HCT116 (cell line): ENCODE data around the gene DMXL1. TPM values are rescaled to one million over a fixed set of nuclear protein-coding genes. Genes with fewer than 3 reads are reported as not detected.

Experiments used
- ATAC-seq: fragments of 200-7000 bp; cut with Tn5 transposase; 2 replicates; pipeline ENCODE4 v1.9.1; 2020; ENCODE audit warnings: mild to moderate bottlenecking, moderate library complexity
- BruUV-seq: library from RNA; stranded (reverse); fragments of 400-500 nt; replicated peaks from 2 replicates; lab custom pipeline; 2021; lab: Mats Ljungman, UMichigan
- CTCF ChIA-PET: fragments of 300-600 bp; sonication (Branson Sonifier 250); formaldehyde crosslinking; loops from one replicate; lab custom pipeline; 2021; ENCODE audit warnings: antibody characterized with exemption; lab: Charles Lee
- POLR2A ChIA-PET: fragments of 300-600, 350-600 bp; sonication (Branson Sonifier 250); formaldehyde crosslinking; loops from one replicate; lab custom pipeline; 2021; ENCODE audit warnings: antibody characterized with exemption; lab: Charles Lee
- RAD21 ChIA-PET, 2 experiments: fragments of 300-600 bp; sonication (Branson Sonifier 250); formaldehyde crosslinking; loops; one replicate each; lab custom pipeline; 2023; ENCODE audit warnings: low total read pairs in 2 of 2; ENCODE audit not compliant: uncharacterized antibody in 2 of 2, unreplicated experiment in 2 of 2, low non-redundant PET in 1 of 2; lab: Charles Lee
- DNase-seq: peaks from one replicate; pipeline ENCODE4 v3.0.0-alpha.2; 2010; ENCODE audit warnings: low read depth, low spot score
- H2AFZ ChIP-seq: fragments of 200-600 bp; shearing (Covaris generic), sonication (generic); 2 replicates; pipeline ENCODE4 v1.6.1; 2017; ENCODE audit warnings: low read depth, mixed run types, mixed read lengths, antibody characterized with exemption, low read length; ENCODE audit not compliant: poor library complexity, severe bottlenecking
- H3K27ac ChIP-seq: 2 replicates; pipeline ENCODE4 v1.5.1; 2012; ENCODE audit warnings: low read depth, low read length
- H3K27me3 ChIP-seq: fragments of 200-600 bp; sonication (generic); 2 replicates; pipeline ENCODE4 v1.6.1; 2016; ENCODE audit warnings: mixed run types, low read length, mixed read lengths; ENCODE audit not compliant: insufficient read depth
- H3K36me3 ChIP-seq, 2 experiments: fragments of 200-500 bp in 1 of 2; fragments of 200-600 bp in 1 of 2; sonication (Bioruptor generic) in 1 of 2; sonication (generic) in 1 of 2; 2 replicates each; pipeline versions ENCODE4 v1.5.1 to v1.6.1; 2014 to 2016; ENCODE audit warnings: low read length in 2 of 2, inconsistent platforms in 1 of 2, mixed read lengths in 1 of 2, mixed run types in 1 of 2; ENCODE audit not compliant: insufficient read depth in 2 of 2, control insufficient read depth in 1 of 2
- H3K4me1 ChIP-seq, 2 experiments: fragments of 200-600 bp in 1 of 2; sonication (generic) in 1 of 2; 2 replicates each; pipeline versions ENCODE4 v1.5.1 to v1.6.1; 2012 to 2017; ENCODE audit warnings: low read length in 2 of 2, inconsistent platforms in 1 of 2, mild to moderate bottlenecking in 1 of 2, mixed read lengths in 1 of 2, mixed run types in 1 of 2, moderate library complexity in 1 of 2; ENCODE audit not compliant: insufficient read depth in 2 of 2, control insufficient read depth in 1 of 2
- H3K4me2 ChIP-seq: fragments of 200-600 bp; sonication (generic); 2 replicates; pipeline ENCODE4 v1.6.1; 2017; ENCODE audit warnings: mixed run types, low read length, mixed read lengths
- H3K4me3 ChIP-seq, 2 experiments: fragments of 200-600 bp in 1 of 2; sonication (generic) in 1 of 2; replicated peaks in 1 of 2; 2 replicates each; pipeline ENCODE4 v1.5.1; 2011 to 2016; ENCODE audit warnings: low read length in 2 of 2, control low read depth in 1 of 2, low read depth in 1 of 2, mild to moderate bottlenecking in 1 of 2, mixed read lengths in 1 of 2, mixed run types in 1 of 2
- H3K79me2 ChIP-seq: fragments of 200-600 bp; sonication (generic); 2 replicates; pipeline ENCODE4 v1.6.1; 2017; ENCODE audit warnings: mild to moderate bottlenecking, mixed run types, low read length, moderate library complexity, mixed read lengths; ENCODE audit not compliant: insufficient read depth
- H3K9ac ChIP-seq: fragments of 200-600 bp; sonication (generic); 2 replicates; pipeline ENCODE4 v1.6.1; 2016; ENCODE audit warnings: low read length, mixed read lengths
- H3K9me2 ChIP-seq: fragments of 200-600 bp; sonication (generic), shearing (Covaris generic); 2 replicates; pipeline ENCODE4 v1.6.1; 2017; ENCODE audit warnings: mixed run types, mild to moderate bottlenecking, moderate library complexity; ENCODE audit not compliant: insufficient read depth
- H3K9me3 ChIP-seq, 2 experiments: fragments of 200-500 bp in 1 of 2; fragments of 200-600 bp in 1 of 2; sonication (Bioruptor generic) in 1 of 2; sonication (generic) in 1 of 2; 2 replicates each; pipeline ENCODE4 v1.6.1; 2014 to 2017; ENCODE audit warnings: low read length in 2 of 2, mixed read lengths in 2 of 2, inconsistent platforms in 1 of 2, low read depth in 1 of 2, mild to moderate bottlenecking in 1 of 2, mixed run types in 1 of 2, moderate library complexity in 1 of 2; ENCODE audit not compliant: control insufficient read depth in 1 of 2, insufficient read depth in 1 of 2
- H4K20me1 ChIP-seq: fragments of 200-600 bp; sonication (generic), shearing (Covaris generic); 2 replicates; pipeline ENCODE4 v1.6.1; 2017; ENCODE audit warnings: mixed run types, mild to moderate bottlenecking, moderate library complexity; ENCODE audit not compliant: insufficient read depth
- CBX3 ChIP-seq: IDR thresholded peaks from 2 replicates; pipeline ENCODE4 v1.6.1; 2012; ENCODE audit warnings: low read depth
- CEBPB ChIP-seq: IDR thresholded peaks from 2 replicates; pipeline ENCODE4 v1.6.1; 2012; ENCODE audit warnings: low read depth
- EGR1 ChIP-seq: IDR thresholded peaks from 2 replicates; pipeline ENCODE4 v1.6.1; 2012; ENCODE audit warnings: low read depth
- ELF1 ChIP-seq: IDR thresholded peaks from 2 replicates; pipeline ENCODE4 v1.6.1; 2012; ENCODE audit warnings: low read depth, borderline replicate concordance
- JUND ChIP-seq: IDR thresholded peaks from 2 replicates; pipeline ENCODE4 v1.6.1; 2012
- MAX ChIP-seq: IDR thresholded peaks from 2 replicates; pipeline ENCODE4 v1.6.1; 2012
- POLR2A ChIP-seq: IDR thresholded peaks from 2 replicates; pipeline ENCODE4 v1.7.0; 2011; ENCODE audit warnings: borderline replicate concordance; ENCODE audit not compliant: insufficient read depth, insufficient read length; ENCODE audit errors: extremely low read depth
- POLR2AphosphoS5 ChIP-seq: IDR thresholded peaks from 2 replicates; pipeline ENCODE4 v1.6.1; 2011; ENCODE audit warnings: mild to moderate bottlenecking, low read depth, low read length, moderate library complexity
- RAD21 ChIP-seq: IDR thresholded peaks from 2 replicates; pipeline ENCODE4 v1.6.1; 2012; ENCODE audit warnings: low read depth, mild to moderate bottlenecking
- REST ChIP-seq: IDR thresholded peaks from 2 replicates; pipeline ENCODE4 v1.6.1; 2012; ENCODE audit warnings: low read depth
- SIN3A ChIP-seq: IDR thresholded peaks from 2 replicates; pipeline ENCODE4 v1.6.1; 2012; ENCODE audit warnings: low read depth
- SP1 ChIP-seq: IDR thresholded peaks from 2 replicates; pipeline ENCODE4 v1.6.1; 2012; ENCODE audit warnings: low read depth
- TCF7L2 ChIP-seq: IDR thresholded peaks from 2 replicates; pipeline ENCODE4 v1.7.0; 2011; ENCODE audit warnings: borderline replicate concordance, inconsistent platforms; ENCODE audit not compliant: insufficient read depth, insufficient read length; ENCODE audit errors: extremely low read depth
- ZFX ChIP-seq: fragments of 450-650 bp; IDR thresholded peaks from 2 replicates; pipeline ENCODE4 v1.6.1; 2017
- ZNF274 ChIP-seq: fragments of 200-500 bp; sonication (Bioruptor generic); IDR thresholded peaks from 2 replicates; pipeline ENCODE4 v1.6.1; 2014; ENCODE audit warnings: mild to moderate bottlenecking, low read depth, low read length, inconsistent platforms
- intact Hi-C: fragments of 100-400 bp; cut with micrococcal nuclease; formaldehyde crosslinking; loops from 2 replicates; pipeline ENCODE4 v1.10.0; 2022
- total RNA-seq: library from RNA; stranded (reverse); gene quantifications from one replicate; pipeline ENCODE4 v1.2.1, GENCODE V29; 2021; ENCODE audit not compliant: unreplicated experiment
- TF ChIP-seq, protein P1 (sequence below): IDR thresholded peaks from 2 replicates; pipeline ENCODE4 v1.6.1; 2012

DMXL1 gene
- total RNA-seq, 1 experiment from 2014 or later = 21.1 TPM

GRCh38 chr5:119153629-119154028 is 82.7 kb downstream of the DMXL1 start:
- ChIA-PET POLR2A (no interaction called here), RAD21 (no interaction called here), CTCF (no interaction called here)
- intact Hi-C loops = no loop called here
- H4K20me1 ChIP-seq = no peaks in the 10 kb centered on the region
- H3K4me3 ChIP-seq = no peak overlapping the region
- no peak overlapping the region for H3K9ac ChIP-seq
- BruUV-seq = no TSS peak
- DNase-seq (no peak), ATAC-seq (no peak)
- H3K36me3 ChIP-seq = no peaks in the 10 kb centered on the region
- no peaks in the 10 kb centered on the region for H3K27me3 ChIP-seq
- TF ChIP-seq POLR2AphosphoS5 = no peak
- TF ChIP-seq EGR1 = no peak
- TF ChIP-seq MAX = no peak
- no peak for TF ChIP-seq ZNF274
- TF ChIP-seq REST = no peak
- TF ChIP-seq TCF7L2 = no peak
- TF ChIP-seq ELF1 = no peak
- TF ChIP-seq RAD21 = no peak
- TF ChIP-seq, protein P1, sequence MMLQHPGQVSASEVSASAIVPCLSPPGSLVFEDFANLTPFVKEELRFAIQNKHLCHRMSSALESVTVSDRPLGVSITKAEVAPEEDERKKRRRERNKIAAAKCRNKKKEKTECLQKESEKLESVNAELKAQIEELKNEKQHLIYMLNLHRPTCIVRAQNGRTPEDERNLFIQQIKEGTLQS = no peak
- TF ChIP-seq ZFX = no peak
- TF ChIP-seq CBX3 = no peak
- no peak for TF ChIP-seq SP1
- no peak for TF ChIP-seq SIN3A
- TF ChIP-seq JUND = no peak
- no peak for TF ChIP-seq POLR2A
- TF ChIP-seq CEBPB = no peak
- no peak overlapping the region for H3K27ac ChIP-seq
- no peak overlapping the region for H3K4me2 ChIP-seq
- no peaks in the 10 kb centered on the region for H3K9me2 ChIP-seq
- H3K79me2 ChIP-seq = no peaks in the 10 kb centered on the region
- no peak overlapping the region for H2AFZ ChIP-seq
- H3K9me3 ChIP-seq = no peaks in the 10 kb centered on the region
- no peaks in the 10 kb centered on the region for H3K4me1 ChIP-seq
